Measurements from ENCODE around the gene CACNA1A. TPM values are rescaled to one million over a fixed set of nuclear protein-coding genes. Genes with fewer than 3 reads are reported as not detected.

CACNA1A gene
- total and polyA plus RNA-seq, 2 of the 13 experiments (the other 11 are each of a cell fraction or from before 2014, with no cell fraction given) = not detected

- TF ChIP-seq ZBTB10 (CRISPR knock-in tag; IDR thresholded peaks at IDR 0.05; ENCODE audit: borderline replicate concordance) (no peak), CCAR2 (optimal IDR thresholded peaks at IDR 0.05; ENCODE audit: low read depth, low read length) (no peak), MAFG (CRISPR knock-in tag; IDR thresholded peaks at IDR 0.05) (no peak), TBL1XR1 (IDR thresholded peaks at IDR 0.05; ENCODE audit: borderline replicate concordance, low read length, partially characterized antibody) (no peak), ZNF496 (CRISPR knock-in tag; IDR thresholded peaks at IDR 0.05; ENCODE audit: insufficient replicate concordance) (no peak), SOX5 (CRISPR knock-in tag; IDR thresholded peaks at IDR 0.05; ENCODE audit: borderline replicate concordance) (no peak), ZNF746 (CRISPR knock-in tag; IDR thresholded peaks at IDR 0.05) (no peak), SRSF9 (IDR thresholded peaks at IDR 0.05; ENCODE audit: borderline replicate concordance, insufficient read depth, low read depth, low read length, poor library complexity, severe bottlenecking) (no peak), ZNF660 (CRISPR knock-in tag; IDR thresholded peaks at IDR 0.05; ENCODE audit: borderline replicate concordance, low read depth) (no peak), ZNF407 (CRISPR knock-in tag; IDR thresholded peaks at IDR 0.05; ENCODE audit: not compliant biosample characterization) (no peak)
- TF ChIP-seq, protein P1, sequence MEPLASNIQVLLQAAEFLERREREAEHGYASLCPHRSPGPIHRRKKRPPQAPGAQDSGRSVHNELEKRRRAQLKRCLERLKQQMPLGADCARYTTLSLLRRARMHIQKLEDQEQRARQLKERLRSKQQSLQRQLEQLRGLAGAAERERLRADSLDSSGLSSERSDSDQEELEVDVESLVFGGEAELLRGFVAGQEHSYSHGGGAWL (CRISPR knock-in tag; IDR thresholded peaks at IDR 0.05) = no peak
- TF ChIP-seq, protein P2, sequence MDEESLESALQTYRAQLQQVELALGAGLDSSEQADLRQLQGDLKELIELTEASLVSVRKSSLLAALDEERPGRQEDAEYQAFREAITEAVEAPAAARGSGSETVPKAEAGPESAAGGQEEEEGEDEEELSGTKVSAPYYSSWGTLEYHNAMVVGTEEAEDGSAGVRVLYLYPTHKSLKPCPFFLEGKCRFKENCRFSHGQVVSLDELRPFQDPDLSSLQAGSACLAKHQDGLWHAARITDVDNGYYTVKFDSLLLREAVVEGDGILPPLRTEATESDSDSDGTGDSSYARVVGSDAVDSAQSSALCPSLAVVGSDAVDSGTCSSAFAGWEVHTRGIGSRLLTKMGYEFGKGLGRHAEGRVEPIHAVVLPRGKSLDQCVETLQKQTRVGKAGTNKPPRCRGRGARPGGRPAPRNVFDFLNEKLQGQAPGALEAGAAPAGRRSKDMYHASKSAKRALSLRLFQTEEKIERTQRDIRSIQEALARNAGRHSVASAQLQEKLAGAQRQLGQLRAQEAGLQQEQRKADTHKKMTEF (CRISPR knock-in tag; IDR thresholded peaks at IDR 0.05) = no peak
Observed at GRCh38 chr19:13198634-13199033, 307.6 kb downstream of the CACNA1A start (continued).

Data from HepG2 (cell line).